Measurements from ENCODE around the gene SLC26A9. TPM values are rescaled to one million over a fixed set of nuclear protein-coding genes. Genes with fewer than 3 reads are reported as not detected.

SLC26A9 gene
- total RNA-seq, 1 donor from 2014 or later: not detected

DNA sequence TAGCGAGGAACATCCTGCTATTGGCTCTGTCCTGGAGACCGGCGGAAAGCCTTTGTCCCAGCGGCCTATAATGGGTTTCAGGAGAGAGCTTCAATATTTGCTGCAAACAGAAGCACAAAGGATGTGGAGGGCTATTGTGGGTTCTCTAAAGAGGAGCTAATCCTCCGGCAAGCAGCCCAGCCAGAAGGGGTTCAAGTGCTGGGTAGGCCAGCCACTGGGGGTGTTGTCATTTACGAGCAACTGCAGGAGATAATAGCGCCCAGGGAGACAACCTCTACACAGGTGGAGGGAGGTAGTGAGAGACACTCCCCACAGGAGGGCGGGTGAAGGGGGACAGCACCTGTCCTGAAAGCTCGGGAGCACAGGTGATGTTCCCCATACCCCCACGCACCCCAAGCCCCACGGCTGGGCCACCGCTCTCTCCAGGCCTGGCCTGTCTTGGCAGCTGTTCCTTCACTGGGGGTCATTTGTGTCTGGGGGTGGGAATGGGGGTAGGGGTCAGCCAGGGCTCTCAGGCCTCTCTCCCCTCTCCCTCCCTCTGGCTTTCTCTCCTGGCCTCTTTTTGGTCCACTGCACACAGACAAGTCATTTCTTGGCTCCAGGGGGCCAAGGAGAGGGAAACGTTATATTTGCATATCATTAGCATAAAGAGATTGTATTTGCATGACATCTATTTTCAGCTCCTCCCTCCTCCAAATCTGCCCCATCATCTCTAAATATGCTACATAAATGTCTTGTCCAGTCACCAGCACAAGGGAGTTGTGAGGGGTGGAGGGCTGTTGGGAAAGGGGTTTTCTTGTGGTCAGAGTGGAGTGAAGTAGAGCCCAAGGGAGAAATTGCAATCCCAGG, 22.0 kb upstream of the SLC26A9 start:
- intact Hi-C loops (cut with micrococcal nuclease): no loop called here
- no peak for DNase-seq
- no peak overlapping the region for H3K4me3 Mint-ChIP-seq
- H3K9me3 Mint-ChIP-seq: no peaks in the 10 kb centered on the region
- peaks cover 4% of the 10 kb centered on the region for H3K27me3 Mint-ChIP-seq
- no peaks in the 10 kb centered on the region for H3K36me3 Mint-ChIP-seq (ENCODE audit: low read depth)
- ATAC-seq (ENCODE audit: low read depth): no peak
- H3K4me1 Mint-ChIP-seq: no peaks in the 10 kb centered on the region
- CTCF ChIA-PET: interaction anchor here (2.2 kb wide), 1 partner anchor 12 kb away, joined by 10 read pairs; no protein-coding TSS in a partner anchor
- POLR2A ChIA-PET: no interaction called here
- H3K27ac Mint-ChIP-seq: no peak overlapping the region
- TF ChIP-seq, protein P1, sequence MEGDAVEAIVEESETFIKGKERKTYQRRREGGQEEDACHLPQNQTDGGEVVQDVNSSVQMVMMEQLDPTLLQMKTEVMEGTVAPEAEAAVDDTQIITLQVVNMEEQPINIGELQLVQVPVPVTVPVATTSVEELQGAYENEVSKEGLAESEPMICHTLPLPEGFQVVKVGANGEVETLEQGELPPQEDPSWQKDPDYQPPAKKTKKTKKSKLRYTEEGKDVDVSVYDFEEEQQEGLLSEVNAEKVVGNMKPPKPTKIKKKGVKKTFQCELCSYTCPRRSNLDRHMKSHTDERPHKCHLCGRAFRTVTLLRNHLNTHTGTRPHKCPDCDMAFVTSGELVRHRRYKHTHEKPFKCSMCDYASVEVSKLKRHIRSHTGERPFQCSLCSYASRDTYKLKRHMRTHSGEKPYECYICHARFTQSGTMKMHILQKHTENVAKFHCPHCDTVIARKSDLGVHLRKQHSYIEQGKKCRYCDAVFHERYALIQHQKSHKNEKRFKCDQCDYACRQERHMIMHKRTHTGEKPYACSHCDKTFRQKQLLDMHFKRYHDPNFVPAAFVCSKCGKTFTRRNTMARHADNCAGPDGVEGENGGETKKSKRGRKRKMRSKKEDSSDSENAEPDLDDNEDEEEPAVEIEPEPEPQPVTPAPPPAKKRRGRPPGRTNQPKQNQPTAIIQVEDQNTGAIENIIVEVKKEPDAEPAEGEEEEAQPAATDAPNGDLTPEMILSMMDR (IDR thresholded peaks at IDR 0.05): no peak

DNA sequence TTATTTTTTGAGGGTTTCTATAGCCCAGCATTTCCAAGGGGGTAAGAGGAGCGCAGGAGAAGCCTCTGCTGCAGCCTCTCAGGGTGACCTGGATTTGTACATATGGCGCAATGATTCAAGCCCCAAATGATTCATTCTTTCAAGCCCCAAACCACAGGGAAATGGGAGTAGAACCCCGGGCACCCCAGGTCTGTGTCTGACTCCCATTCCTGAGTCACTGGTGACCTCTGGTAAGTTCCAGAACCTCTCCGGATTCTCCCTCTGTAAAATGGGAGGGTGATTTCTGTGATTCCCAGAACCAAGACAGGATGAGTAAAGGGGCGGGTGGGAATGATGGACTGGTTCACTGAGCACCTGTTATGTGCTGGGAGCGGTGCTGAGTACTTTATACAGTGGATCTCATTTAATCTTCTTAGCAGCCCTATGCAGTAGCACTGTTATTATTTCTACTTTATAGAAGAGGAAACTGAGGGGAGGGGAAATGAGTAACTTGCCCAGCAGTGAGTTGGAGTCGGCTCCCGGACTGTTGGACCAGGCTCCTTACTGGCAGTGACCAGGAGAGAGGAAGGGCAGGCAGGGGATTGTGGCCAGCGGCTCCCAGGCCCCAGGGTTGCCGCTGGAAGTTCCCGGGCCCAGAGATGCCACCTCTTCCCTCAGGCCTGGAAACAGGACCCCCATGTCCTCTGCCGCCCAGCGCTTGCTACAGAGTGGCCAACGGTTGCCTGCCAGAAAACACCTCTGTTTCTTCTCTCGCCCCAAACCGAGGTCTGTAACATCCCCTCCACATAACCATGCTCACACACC, 20.3 kb upstream of the SLC26A9 start:
- ATAC-seq (ENCODE audit: low read depth): no peak
- Mint-ChIP-seq H3K27ac (no peak overlapping the region), H3K4me3 (no peak overlapping the region), H3K4me1 (no peaks in the 10 kb centered on the region), H3K27me3 (peaks cover 4% of the 10 kb centered on the region), H3K36me3 (ENCODE audit: low read depth) (no peaks in the 10 kb centered on the region), H3K9me3 (no peaks in the 10 kb centered on the region)
- intact Hi-C loops (cut with micrococcal nuclease): no loop called here
- CTCF ChIA-PET: interaction anchor here (2.2 kb wide), 1 partner anchor 14 kb away, joined by 10 read pairs; no protein-coding TSS in a partner anchor
- TF ChIP-seq, protein P1 (IDR thresholded peaks at IDR 0.05): no peak
- no peak for DNase-seq
- POLR2A ChIA-PET: no interaction called here

DNA sequence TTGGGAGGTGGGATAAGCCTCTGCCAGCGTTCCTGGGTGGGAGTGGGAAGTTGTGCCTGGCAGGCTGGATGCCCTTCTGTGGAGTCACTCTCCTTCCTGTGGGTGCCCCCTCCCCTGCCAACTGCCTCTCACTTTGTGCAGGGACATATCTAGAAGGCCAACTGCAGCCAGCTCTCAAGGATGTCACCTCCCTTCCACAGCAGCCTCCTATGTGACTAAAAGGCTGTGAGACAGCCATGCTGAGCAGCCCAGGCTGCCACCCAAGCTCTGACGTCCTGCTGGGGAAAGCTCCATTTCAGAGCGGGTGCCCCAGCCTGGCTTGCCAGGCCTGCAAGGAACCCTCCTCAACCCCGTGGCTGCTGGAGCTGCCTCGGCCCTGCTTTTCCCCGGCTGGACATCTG, 19.6 kb upstream of the SLC26A9 start:
- CTCF ChIA-PET: no interaction called here

DNA sequence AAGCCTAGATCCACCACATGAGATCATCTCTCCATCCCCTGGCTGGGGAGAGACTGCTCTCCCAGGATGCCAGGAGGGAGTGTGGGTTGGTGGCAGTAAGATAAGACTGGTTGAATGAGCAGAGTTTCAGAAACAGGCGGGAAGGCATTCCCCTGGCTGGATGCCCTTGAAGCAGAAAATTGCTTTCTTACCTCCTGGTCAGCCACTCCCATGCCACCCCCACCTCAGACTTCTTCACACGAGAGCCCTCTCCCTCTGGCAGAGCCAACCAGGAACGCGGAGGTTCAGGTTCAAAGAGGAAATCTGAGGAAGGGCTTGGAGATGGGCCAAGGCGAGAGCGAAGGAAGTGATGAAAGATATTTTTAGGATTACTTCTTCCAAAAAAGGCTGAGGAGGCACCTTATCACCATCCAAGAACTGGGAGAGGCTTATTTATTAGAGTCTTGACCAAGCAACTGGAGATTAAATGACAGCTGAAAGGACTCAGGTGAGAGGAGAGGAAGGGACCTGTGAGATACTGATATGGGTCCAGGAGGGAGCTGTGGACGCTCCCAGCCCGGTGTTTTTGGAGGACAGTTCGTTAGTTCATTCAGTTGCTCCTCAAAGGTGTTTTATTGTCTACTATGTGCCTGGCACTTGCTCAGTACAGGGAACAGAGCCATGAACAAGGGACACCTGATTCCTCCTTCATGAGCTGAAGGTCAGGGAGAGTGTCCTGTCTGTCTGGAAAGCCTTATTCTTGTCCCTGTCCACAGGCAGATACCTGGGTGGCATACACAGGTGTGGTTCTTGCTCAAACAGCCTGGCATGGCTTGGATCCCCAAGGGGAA, 18.9 kb upstream of the SLC26A9 start:
- no peaks in the 10 kb centered on the region for H3K9me3 Mint-ChIP-seq
- ChIA-PET CTCF (interaction anchor here (3.5 kb wide), 1 partner anchor 16 kb away, joined by 13 read pairs; no protein-coding TSS in a partner anchor), POLR2A (interaction anchor here (0.5 kb wide), 1 partner anchor 131 kb away, joined by 4 read pairs; no protein-coding TSS in a partner anchor)
- H3K27me3 Mint-ChIP-seq: peaks cover 4% of the 10 kb centered on the region
- intact Hi-C loops (cut with micrococcal nuclease): no loop called here
- DNase-seq (no peak), ATAC-seq (ENCODE audit: low read depth) (no peak)
- no peak overlapping the region for H3K27ac Mint-ChIP-seq
- H3K4me3 Mint-ChIP-seq: no peak overlapping the region
- no peaks in the 10 kb centered on the region for H3K36me3 Mint-ChIP-seq (ENCODE audit: low read depth)
- TF ChIP-seq, protein P1 (IDR thresholded peaks at IDR 0.05): no peak
- no peaks in the 10 kb centered on the region for H3K4me1 Mint-ChIP-seq

More for the DNA sequence above, 19.6 kb upstream of the SLC26A9 start:
- no peak for ATAC-seq (ENCODE audit: low read depth)
- H3K4me3 Mint-ChIP-seq: no peak overlapping the region
- H3K4me1 Mint-ChIP-seq: no peaks in the 10 kb centered on the region
- H3K36me3 Mint-ChIP-seq (ENCODE audit: low read depth): no peaks in the 10 kb centered on the region
- no peak overlapping the region for H3K27ac Mint-ChIP-seq
- DNase-seq: no peak
- H3K27me3 Mint-ChIP-seq: peaks cover 4% of the 10 kb centered on the region
- TF ChIP-seq, protein P1 (IDR thresholded peaks at IDR 0.05): no peak
- POLR2A ChIA-PET: no interaction called here
- intact Hi-C loops (cut with micrococcal nuclease): no loop called here
- no peaks in the 10 kb centered on the region for H3K9me3 Mint-ChIP-seq
